HFFc6 (cell line): ENCODE measurements around the gene ATXN7. TPM values are rescaled to one million over a fixed set of nuclear protein-coding genes. Genes with fewer than 3 reads are reported as not detected.
A peak's percentile ranks its signal among the peaks of the same experiment; 100 is the strongest.

ENCODE experiments used
- DNase-seq: peaks from one replicate; pipeline ENCODE4 v3.0.0-alpha.2; 2018
- H3K27ac Mint-ChIP-seq: 2 replicates; pipeline ENCODE4 v1.8.0; 2020; ENCODE audit warnings: mild to moderate bottlenecking, mixed read lengths
- H3K27me3 Mint-ChIP-seq: 2 replicates; pipeline ENCODE4 v1.8.0; 2021; ENCODE audit warnings: mild to moderate bottlenecking, moderate library complexity, mixed read lengths; ENCODE audit not compliant: insufficient read depth
- H3K36me3 Mint-ChIP-seq: 2 replicates; pipeline ENCODE4 v1.8.0; 2021; ENCODE audit warnings: low read depth, mixed read lengths
- H3K4me1 Mint-ChIP-seq: 2 replicates; pipeline ENCODE4 v1.8.0; 2020; ENCODE audit warnings: low read depth, mixed read lengths
- H3K4me3 Mint-ChIP-seq: 2 replicates; pipeline ENCODE4 v1.8.0; 2020; ENCODE audit warnings: mild to moderate bottlenecking, moderate library complexity, mixed read lengths
- H3K9me3 Mint-ChIP-seq: 2 replicates; pipeline ENCODE4 v1.8.0; 2020; ENCODE audit warnings: mild to moderate bottlenecking, mixed read lengths
- CTCF ChIP-seq: fragments of 200-600 bp; sonication (generic); IDR thresholded peaks from 2 replicates; pipeline ENCODE4 v1.5.0; 2021; ENCODE audit warnings: antibody characterized with exemption, mild to moderate bottlenecking
- total RNA-seq, 6 experiments: library from RNA; stranded (reverse); fragmentation: NEBNext Ultra II Directional; extraction: Animal tissue kit (Norgen Biotek cat#: 25700); gene quantifications; 2 replicates in 1 of 6; 3 replicates in 5 of 6; pipeline ENCODE4 v1.2.3, GENCODE V29; 2021

ATXN7 gene
- total RNA-seq, 6 experiments from 2014 or later = 11.5 to 18.4 (median 15.2) TPM

- Mint-ChIP-seq H3K4me3 (peak overlapping the region; percentile 91), H3K4me1 (peaks cover 58% of the 10 kb centered on the region), H3K9me3 (no peaks in the 10 kb centered on the region), H3K27ac (peak overlapping the region; percentile 84), H3K27me3 (no peaks in the 10 kb centered on the region), H3K36me3 (peaks cover 10% of the 10 kb centered on the region)
- no peak for TF ChIP-seq CTCF
- peak; percentile 10 for DNase-seq
Observed at GRCh38 chr3:63911509-63911872, 47.8 kb downstream of the ATXN7 start.

GRCh38 chr3:63911873-63912767, 48.5 kb downstream of the ATXN7 start, which contains the start of gene SCAANT1:
Gene SCAANT1, minus strand, starts transcription at chr3:63912383.
- peak; percentile 46; the same call in 1 of the 2 replicates for TF ChIP-seq CTCF
- Mint-ChIP-seq H3K27me3 (no peaks in the 10 kb centered on the region), H3K4me1 (peaks cover 60% of the 10 kb centered on the region), H3K9me3 (no peaks in the 10 kb centered on the region), H3K4me3 (peak within 1 kb of the TSS; percentile 92), H3K27ac (peak within 1 kb of the TSS; percentile 95), H3K36me3 (peaks cover 14% of the 10 kb centered on the region)
- DNase-seq = peak; percentile 87

- Mint-ChIP-seq H3K36me3 (peaks cover 22% of the 10 kb centered on the region), H3K27ac (peak overlapping the region; percentile 95), H3K4me3 (peak overlapping the region; percentile 92), H3K27me3 (no peaks in the 10 kb centered on the region), H3K4me1 (peaks cover 66% of the 10 kb centered on the region), H3K9me3 (no peaks in the 10 kb centered on the region)
- DNase-seq = peak; percentile 54
- TF ChIP-seq CTCF = no peak
Observed at GRCh38 chr3:63912768-63913588, 49.3 kb downstream of the ATXN7 start.

- Mint-ChIP-seq H3K4me1 (peaks cover 66% of the 10 kb centered on the region), H3K27me3 (no peaks in the 10 kb centered on the region), H3K4me3 (peak overlapping the region; percentile 92), H3K27ac (peak overlapping the region; percentile 95), H3K36me3 (peaks cover 31% of the 10 kb centered on the region), H3K9me3 (no peaks in the 10 kb centered on the region)
- peak; percentile 11 for DNase-seq
- TF ChIP-seq CTCF = no peak
Observed at GRCh38 chr3:63914312-63914711, 50.6 kb downstream of the ATXN7 start.

GRCh38 chr3:63918321-63918720, 54.7 kb downstream of the ATXN7 start:
- Mint-ChIP-seq H3K27me3 (no peaks in the 10 kb centered on the region), H3K36me3 (peaks cover 50% of the 10 kb centered on the region), H3K27ac (peak overlapping the region; percentile 73), H3K4me1 (peaks cover 50% of the 10 kb centered on the region), H3K9me3 (no peaks in the 10 kb centered on the region), H3K4me3 (no peak overlapping the region)
- DNase-seq = peak; percentile 53
- TF ChIP-seq CTCF = no peak
